GM19351 (cell line): Measurements from ENCODE around the gene STH.
"Not testable (repeated sequence)": the region's sequence is repeated elsewhere in the genome, so short reads cannot be mapped to it uniquely, and the experiment has no call there.

Source experiments
- ATAC-seq: cut with Tn5 transposase; IDR thresholded peaks from one replicate; pipeline ENCODE4 v1.9.1; 2021; ENCODE audit warnings: mild to moderate bottlenecking, moderate library complexity; ENCODE audit not compliant: unreplicated experiment

The STH gene

DNA sequence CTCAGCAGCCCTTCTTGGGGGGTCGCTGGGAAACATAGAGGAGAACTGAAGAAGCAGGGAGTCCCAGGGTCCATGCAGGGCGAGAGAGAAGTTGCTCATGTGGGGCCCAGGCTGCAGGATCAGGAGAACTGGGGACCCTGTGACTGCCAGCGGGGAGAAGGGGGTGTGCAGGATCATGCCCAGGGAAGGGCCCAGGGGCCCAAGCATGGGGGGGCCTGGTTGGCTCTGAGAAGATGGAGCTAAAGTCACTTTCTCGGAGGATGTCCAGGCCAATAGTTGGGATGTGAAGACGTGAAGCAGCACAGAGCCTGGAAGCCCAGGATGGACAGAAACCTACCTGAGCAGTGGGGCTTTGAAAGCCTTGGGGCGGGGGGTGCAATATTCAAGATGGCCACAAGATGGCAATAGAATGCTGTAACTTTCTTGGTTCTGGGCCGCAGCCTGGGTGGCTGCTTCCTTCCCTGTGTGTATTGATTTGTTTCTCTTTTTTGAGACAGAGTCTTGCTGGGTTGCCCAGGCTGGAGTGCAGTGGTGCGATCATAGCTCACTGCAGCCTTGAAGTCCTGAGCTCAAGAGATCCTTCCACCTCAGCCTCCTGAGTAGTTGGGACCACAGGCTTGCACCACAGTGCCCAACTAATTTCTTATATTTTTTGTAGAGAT is 3.4 kb downstream of the STH start:
- no peak for ATAC-seq

DNA sequence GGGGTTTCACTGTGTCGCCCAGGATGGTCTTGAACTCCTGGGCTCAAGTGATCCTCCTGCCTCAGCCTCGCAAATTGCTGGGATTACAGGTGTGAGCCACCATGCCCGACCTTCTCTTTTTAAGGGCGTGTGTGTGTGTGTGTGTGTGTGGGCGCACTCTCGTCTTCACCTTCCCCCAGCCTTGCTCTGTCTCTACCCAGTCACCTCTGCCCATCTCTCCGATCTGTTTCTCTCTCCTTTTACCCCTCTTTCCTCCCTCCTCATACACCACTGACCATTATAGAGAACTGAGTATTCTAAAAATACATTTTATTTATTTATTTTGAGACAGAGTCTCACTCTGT is 3.9 kb downstream of the STH start:
- no peak for ATAC-seq

DNA sequence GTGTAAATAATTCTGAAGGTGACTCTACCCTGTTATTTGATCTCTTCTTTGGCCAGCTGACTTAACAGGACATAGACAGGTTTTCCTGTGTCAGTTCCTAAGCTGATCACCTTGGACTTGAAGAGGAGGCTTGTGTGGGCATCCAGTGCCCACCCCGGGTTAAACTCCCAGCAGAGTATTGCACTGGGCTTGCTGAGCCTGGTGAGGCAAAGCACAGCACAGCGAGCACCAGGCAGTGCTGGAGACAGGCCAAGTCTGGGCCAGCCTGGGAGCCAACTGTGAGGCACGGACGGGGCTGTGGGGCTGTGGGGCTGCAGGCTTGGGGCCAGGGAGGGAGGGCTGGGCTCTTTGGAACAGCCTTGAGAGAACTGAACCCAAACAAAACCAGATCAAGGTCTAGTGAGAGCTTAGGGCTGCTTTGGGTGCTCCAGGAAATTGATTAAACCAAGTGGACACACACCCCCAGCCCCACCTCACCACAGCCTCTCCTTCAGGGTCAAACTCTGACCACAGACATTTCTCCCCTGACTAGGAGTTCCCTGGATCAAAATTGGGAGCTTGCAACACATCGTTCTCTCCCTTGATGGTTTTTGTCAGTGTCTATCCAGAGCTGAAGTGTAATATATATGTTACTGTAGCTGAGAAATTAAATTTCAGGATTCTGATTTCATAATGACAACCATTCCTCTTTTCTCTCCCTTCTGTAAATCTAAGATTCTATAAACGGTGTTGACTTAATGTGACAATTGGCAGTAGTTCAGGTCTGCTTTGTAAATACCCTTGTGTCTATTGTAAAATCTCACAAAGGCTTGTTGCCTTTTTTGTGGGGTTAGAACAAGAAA is 5.1 kb downstream of the STH start:
- ATAC-seq, result no peak

DNA sequence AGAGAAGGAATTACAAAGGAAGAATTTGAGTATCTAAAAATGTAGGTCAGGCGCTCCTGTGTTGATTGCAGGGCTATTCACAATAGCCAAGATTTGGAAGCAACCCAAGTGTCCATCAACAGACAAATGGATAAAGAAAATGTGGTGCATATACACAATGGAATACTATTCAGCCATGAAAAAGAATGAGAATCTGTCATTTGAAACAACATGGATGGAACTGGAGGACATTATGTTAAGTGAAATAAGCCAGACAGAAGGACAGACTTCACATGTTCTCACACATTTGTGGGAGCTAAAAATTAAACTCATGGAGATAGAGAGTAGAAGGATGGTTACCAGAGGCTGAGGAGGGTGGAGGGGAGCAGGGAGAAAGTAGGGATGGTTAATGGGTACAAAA is 7.0 kb downstream of the STH start:
- not testable (repeated sequence) for ATAC-seq

DNA sequence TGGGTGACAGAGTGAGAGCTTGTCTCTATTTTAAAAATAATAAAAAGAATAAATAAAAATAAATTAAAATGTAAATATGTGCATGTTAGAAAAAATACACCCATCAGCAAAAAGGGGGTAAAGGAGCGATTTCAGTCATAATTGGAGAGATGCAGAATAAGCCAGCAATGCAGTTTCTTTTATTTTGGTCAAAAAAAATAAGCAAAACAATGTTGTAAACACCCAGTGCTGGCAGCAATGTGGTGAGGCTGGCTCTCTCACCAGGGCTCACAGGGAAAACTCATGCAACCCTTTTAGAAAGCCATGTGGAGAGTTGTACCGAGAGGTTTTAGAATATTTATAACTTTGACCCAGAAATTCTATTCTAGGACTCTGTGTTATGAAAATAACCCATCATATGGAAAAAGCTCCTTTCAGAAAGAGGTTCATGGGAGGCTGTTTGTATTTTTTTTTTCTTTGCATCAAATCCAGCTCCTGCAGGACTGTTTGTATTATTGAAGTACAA is 8.5 kb downstream of the STH start:
- ATAC-seq, result no peak

DNA sequence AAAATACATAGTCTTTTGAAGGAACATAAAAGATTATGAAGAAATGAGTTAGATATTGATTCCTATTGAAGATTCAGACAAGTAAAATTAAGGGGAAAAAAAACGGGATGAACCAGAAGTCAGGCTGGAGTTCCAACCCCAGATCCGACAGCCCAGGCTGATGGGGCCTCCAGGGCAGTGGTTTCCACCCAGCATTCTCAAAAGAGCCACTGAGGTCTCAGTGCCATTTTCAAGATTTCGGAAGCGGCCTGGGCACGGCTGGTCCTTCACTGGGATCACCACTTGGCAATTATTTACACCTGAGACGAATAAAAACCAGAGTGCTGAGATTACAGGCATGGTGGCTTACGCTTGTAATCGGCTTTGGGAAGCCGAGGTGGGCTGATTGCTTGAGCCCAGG is 9.5 kb downstream of the STH start:
- ATAC-seq, result no peak

DNA sequence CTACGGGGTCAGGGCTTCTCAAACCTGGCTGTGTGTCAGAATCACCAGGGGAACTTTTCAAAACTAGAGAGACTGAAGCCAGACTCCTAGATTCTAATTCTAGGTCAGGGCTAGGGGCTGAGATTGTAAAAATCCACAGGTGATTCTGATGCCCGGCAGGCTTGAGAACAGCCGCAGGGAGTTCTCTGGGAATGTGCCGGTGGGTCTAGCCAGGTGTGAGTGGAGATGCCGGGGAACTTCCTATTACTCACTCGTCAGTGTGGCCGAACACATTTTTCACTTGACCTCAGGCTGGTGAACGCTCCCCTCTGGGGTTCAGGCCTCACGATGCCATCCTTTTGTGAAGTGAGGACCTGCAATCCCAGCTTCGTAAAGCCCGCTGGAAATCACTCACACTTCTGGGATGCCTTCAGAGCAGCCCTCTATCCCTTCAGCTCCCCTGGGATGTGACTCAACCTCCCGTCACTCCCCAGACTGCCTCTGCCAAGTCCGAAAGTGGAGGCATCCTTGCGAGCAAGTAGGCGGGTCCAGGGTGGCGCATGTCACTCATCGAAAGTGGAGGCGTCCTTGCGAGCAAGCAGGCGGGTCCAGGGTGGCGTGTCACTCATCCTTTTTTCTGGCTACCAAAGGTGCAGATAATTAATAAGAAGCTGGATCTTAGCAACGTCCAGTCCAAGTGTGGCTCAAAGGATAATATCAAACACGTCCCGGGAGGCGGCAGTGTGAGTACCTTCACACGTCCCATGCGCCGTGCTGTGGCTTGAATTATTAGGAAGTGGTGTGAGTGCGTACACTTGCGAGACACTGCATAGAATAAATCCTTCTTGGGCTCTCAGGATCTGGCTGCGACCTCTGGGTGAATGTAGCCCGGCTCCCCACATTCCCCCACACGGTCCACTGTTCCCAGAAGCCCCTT is 10.9 kb downstream of the STH start:
- ATAC-seq, result no peak

DNA sequence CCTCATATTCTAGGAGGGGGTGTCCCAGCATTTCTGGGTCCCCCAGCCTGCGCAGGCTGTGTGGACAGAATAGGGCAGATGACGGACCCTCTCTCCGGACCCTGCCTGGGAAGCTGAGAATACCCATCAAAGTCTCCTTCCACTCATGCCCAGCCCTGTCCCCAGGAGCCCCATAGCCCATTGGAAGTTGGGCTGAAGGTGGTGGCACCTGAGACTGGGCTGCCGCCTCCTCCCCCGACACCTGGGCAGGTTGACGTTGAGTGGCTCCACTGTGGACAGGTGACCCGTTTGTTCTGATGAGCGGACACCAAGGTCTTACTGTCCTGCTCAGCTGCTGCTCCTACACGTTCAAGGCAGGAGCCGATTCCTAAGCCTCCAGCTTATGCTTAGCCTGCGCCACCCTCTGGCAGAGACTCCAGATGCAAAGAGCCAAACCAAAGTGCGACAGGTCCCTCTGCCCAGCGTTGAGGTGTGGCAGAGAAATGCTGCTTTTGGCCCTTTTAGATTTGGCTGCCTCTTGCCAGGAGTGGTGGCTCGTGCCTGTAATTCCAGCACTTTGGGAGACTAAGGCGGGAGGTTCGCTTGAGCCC is 11.6 kb downstream of the STH start:
- ATAC-seq, result no peak

DNA sequence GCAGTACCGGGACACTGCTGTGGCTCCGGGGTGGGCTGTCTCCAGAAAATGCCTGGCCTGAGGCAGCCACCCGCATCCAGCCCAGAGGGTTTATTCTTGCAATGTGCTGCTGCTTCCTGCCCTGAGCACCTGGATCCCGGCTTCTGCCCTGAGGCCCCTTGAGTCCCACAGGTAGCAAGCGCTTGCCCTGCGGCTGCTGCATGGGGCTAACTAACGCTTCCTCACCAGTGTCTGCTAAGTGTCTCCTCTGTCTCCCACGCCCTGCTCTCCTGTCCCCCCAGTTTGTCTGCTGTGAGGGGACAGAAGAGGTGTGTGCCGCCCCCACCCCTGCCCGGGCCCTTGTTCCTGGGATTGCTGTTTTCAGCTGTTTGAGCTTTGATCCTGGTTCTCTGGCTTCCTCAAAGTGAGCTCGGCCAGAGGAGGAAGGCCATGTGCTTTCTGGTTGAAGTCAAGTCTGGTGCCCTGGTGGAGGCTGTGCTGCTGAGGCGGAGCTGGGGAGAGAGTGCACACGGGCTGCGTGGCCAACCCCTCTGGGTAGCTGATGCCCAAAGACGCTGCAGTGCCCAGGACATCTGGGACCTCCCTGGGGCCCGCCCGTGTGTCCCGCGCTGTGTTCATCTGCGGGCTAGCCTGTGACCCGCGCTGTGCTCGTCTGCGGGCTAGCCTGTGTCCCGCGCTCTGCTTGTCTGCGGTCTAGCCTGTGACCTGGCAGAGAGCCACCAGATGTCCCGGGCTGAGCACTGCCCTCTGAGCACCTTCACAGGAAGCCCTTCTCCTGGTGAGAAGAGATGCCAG is 12.9 kb downstream of the STH start:
- ATAC-seq, result no peak

DNA sequence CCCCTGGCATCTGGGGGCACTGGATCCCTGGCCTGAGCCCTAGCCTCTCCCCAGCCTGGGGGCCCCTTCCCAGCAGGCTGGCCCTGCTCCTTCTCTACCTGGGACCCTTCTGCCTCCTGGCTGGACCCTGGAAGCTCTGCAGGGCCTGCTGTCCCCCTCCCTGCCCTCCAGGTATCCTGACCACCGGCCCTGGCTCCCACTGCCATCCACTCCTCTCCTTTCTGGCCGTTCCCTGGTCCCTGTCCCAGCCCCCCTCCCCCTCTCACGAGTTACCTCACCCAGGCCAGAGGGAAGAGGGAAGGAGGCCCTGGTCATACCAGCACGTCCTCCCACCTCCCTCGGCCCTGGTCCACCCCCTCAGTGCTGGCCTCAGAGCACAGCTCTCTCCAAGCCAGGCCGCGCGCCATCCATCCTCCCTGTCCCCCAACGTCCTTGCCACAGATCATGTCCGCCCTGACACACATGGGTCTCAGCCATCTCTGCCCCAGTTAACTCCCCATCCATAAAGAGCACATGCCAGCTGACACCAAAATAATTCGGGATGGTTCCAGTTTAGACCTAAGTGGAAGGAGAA is 13.5 kb downstream of the STH start:
- no peak for ATAC-seq

DNA sequence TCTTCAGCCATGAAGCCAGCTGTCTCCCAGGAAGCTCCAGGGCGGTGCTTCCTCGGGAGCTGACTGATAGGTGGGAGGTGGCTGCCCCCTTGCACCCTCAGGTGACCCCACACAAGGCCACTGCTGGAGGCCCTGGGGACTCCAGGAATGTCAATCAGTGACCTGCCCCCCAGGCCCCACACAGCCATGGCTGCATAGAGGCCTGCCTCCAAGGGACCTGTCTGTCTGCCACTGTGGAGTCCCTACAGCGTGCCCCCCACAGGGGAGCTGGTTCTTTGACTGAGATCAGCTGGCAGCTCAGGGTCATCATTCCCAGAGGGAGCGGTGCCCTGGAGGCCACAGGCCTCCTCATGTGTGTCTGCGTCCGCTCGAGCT is 14.1 kb downstream of the STH start:
- ATAC-seq, result no peak

DNA sequence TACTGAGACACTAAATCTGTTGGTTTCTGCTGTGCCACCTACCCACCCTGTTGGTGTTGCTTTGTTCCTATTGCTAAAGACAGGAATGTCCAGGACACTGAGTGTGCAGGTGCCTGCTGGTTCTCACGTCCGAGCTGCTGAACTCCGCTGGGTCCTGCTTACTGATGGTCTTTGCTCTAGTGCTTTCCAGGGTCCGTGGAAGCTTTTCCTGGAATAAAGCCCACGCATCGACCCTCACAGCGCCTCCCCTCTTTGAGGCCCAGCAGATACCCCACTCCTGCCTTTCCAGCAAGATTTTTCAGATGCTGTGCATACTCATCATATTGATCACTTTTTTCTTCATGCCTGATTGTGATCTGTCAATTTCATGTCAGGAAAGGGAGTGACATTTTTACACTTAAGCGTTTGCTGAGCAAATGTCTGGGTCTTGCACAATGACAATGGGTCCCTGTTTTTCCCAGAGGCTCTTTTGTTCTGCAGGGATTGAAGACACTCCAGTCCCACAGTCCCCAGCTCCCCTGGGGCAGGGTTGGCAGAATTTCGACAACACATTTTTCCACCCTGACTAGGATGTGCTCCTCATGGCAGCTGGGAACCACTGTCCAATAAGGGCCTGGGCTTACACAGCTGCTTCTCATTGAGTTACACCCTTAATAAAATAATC is 14.6 kb downstream of the STH start:
- no peak for ATAC-seq

DNA sequence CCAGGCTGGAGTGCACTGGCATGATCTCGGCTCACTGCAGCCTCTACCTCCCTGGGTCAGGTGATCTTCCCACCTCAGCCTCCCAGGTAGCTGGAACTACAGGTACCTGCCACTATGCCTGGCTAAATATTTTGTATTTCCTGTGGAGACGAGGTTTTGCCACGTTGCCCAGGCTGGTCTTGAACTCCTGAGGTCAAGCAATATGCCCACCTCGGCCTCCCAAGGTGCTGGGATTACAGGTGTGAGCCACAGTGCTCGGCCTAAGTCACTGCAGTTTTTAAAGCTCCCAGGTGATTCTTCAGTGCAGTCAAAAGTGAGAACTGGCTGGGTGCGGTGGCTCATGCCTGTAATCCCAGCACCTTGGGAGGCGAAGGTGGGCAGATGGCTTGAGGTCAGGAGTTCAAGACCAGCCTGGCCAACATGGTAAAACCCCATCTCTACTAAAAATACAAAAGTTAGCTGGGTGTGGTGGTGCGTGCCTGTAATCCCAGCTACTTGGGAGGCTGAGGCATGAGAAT is 20.4 kb downstream of the STH start:
- ATAC-seq, result not testable (repeated sequence)

DNA sequence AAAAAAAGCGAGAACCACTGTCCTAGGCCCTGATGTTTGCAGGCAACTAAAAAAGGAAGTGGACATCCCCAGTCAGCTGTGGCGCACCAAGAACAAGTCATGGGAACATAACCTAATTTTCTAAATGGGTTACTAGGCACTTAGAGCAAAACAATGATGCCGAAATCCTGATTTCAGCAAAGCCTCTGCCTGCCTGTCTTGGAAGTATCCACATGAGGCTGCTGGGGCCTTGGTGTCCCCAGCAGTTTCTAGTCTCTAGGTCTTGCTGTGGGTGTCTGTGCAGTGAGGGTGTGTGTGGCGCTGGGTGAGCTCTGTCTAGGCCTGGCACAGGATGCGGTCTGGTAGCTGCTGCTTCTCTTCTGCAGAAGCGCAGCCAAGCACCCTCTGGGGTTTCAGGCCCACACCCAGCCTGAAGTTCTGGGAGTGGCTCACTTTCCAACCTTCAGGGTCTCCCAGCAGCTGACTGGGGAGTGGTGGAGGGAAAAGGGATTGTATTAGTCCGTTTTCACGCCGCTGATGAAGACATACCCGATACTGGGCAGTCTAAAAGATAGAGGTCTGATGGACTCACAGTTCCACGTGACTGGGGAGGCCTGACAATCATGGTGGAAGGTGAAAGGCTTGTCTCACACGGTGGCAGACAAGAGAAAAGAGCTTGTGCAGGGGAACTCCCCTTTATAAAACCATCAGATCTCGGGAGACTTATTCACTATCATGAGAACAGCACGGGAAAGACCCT is 21.1 kb downstream of the STH start:
- no peak for ATAC-seq

DNA sequence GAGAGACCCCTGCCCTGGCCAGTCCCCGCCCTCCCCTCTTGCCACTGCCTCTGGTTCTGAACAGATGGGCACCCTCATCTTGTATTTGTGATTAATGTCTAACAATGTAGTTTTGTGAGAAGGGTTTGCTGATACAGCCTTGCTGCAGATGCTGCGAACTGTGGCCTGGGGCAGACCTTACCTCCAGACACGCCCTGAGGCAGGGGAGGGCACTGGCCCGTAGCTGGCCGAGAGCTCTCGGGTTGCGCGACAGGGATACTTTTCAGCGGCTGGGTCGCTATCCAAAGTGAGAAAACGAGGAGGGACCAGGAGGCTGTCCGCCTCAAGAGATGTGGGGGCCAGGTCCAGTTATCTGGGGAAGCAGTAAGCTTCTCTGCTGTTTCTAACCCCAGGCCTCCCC is 21.9 kb downstream of the STH start:
- no peak for ATAC-seq

DNA sequence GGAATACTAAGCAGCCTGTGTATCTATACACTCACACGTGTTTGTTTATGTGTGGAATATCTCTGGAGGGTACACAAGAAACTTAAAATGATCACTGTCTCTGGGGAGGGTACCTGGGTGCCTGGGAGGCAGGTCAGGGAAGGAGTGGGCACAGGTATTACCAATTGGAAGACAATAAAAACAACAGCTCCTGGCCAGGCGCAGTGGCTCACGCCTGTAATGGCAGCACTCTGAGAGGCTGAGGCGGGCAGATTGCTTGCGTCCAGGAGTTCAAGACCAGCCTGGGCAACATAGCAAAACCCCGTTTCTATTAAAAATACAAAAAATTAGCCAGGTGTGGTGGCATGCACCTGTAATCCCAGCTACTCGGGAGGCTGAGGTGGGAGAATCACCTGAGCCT is 24.3 kb downstream of the STH start:
- not testable (repeated sequence) for ATAC-seq

DNA sequence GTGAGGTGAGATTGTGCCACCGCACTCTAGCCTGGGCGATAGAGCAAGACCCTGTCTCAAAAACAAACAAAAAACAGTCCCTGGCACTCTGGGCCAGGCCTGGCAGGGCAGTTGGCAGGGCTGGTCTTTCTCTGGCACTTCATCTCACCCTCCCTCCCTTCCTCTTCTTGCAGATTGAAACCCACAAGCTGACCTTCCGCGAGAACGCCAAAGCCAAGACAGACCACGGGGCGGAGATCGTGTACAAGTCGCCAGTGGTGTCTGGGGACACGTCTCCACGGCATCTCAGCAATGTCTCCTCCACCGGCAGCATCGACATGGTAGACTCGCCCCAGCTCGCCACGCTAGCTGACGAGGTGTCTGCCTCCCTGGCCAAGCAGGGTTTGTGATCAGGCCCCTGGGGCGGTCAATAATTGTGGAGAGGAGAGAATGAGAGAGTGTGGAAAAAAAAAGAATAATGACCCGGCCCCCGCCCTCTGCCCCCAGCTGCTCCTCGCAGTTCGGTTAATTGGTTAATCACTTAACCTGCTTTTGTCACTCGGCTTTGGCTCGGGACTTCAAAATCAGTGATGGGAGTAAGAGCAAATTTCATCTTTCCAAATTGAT is 24.8 kb downstream of the STH start:
- no peak for ATAC-seq

DNA sequence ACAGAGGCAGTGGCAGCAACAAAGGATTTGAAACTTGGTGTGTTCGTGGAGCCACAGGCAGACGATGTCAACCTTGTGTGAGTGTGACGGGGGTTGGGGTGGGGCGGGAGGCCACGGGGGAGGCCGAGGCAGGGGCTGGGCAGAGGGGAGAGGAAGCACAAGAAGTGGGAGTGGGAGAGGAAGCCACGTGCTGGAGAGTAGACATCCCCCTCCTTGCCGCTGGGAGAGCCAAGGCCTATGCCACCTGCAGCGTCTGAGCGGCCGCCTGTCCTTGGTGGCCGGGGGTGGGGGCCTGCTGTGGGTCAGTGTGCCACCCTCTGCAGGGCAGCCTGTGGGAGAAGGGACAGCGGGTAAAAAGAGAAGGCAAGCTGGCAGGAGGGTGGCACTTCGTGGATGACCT is 25.5 kb downstream of the STH start:
- ATAC-seq, result no peak
